Frontal cortex (tissue), 4 donors: ENCODE data around the gene POR. TPM values are rescaled to one million over a fixed set of nuclear protein-coding genes. Genes with fewer than 3 reads are reported as not detected.
A peak's percentile ranks its signal among the peaks of the same experiment; 100 is the strongest.

Experiments
- DNase-seq, 2 donors: peaks; one replicate each; pipeline ENCODE4 v3.0.0; 2012; ENCODE audit warnings: low spot score in 2 of 2
- FAIRE-seq: peaks from 2 replicates; lab custom pipeline; 2012; peaks lifted over from hg19 to GRCh38; lab: Jason Lieb, UNC
- total RNA-seq: library from RNA; depleted of rRNA; stranded (reverse); fragments of >200 nt; gene quantifications from one replicate; pipeline ENCODE4 v1.2.3, GENCODE V29; 2014
- donor health status: control.
- donor health status: control.
- donor health status: control.

Gene POR
- total RNA-seq, 1 donor from 2014 or later = 67.3 TPM

- DNase-seq (peak in 1 of 2 donors; percentile 34), FAIRE-seq (no peak)
These were observed 71.3 kb downstream of the POR start for GRCh38 chr7:75986147-75986781.

- FAIRE-seq = no peak
These were observed 72.3 kb downstream of the POR start for GRCh38 chr7:75987026-75987804.

GRCh38 chr7:75987805-75988567 is 73.0 kb downstream of the POR start:
- no peak for FAIRE-seq
- DNase-seq = no peak

More at GRCh38 chr7:75987026-75987804, 72.3 kb downstream of the POR start:
- no peak for DNase-seq

DNA sequence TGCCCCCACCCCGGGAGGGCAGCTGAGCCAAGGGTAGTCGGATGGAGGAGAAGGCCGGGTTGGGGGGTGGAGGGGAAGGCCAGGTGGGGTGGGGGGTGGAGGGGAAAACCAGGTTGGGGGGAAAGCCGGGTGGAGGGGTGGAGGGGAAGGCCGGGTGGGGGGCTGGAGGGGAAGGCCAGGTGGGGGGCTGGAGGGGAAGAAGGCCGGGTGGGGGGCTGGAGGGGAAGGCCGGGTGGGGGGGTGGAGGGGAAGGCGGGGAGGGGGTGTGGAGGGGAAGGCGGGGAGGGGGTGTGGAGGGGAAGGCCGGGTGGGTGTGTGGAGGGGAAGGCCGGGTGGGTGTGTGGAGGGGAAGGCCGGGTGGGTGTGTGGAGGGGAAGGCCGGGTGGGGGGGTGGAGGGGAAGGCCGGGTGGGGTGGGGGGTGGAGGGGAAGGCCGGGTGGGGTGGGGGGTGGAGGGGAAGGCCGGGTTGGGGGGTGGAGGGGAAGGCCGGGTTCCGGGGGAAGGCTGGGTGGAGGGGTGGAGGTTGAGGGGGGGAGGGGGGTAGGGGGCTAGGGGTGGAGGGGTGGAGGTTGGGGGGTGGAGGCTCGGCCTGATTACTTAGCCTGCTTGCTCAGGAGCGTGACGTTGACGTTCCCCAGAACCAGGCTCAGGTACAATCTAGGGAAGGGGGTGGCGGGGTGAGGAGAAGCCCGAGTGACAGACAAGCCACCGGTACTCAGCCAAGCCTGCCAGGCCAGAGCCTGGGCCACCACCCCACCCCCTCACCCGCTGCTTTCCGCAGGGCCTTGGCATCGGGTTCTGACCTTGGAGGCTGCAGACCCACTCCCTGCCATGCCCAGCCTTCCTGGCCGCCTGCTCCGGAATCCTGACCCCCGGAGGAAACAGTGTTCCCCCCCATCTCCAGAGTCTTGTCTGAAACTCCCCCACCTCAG is 73.9 kb downstream of the POR start:
- no peak for FAIRE-seq
- peak in 1 of 2 donors; percentile 49 for DNase-seq

DNA sequence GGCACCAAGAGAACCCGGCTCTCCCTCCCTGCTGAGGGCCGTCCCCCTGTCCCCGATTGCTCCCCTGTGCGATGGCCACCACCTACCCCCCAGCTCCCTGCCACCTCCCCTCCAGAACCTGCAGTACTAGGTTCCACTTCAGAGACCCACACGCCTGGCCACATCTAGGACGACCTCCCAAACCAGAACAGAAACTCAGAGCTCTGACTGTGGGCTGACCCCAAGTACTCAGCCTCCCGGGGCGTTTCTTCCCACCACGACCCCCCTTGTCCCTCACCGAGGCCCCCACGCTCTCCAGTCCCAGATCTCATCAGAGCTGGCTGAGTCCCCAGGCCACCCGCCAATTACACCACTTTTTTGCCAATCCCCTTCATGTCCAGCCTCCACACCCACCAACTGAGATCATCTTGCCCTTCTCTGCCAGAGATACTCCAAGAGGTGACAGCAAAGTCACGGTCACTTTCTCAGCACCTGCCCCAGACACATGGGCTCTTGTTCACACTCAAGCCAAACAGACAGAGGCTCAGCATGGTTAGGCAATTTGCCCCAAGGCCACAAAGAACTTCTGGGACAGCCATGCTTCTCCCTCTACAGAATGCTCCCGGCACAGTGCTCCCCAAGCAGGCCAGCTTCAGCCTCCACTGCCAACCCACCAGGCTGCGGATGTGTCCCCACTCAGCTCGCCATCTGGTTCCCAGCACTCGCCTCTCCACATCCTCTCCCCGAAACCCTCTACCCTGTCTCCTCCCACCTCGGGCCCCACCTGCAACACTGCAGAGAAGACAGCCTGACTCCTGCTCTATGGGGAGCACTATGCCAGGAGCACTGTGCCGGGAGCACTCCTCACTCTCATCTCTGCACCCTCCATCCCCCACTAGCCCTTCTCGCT is 74.8 kb downstream of the POR start:
- FAIRE-seq = no peak
- no peak for DNase-seq

DNA sequence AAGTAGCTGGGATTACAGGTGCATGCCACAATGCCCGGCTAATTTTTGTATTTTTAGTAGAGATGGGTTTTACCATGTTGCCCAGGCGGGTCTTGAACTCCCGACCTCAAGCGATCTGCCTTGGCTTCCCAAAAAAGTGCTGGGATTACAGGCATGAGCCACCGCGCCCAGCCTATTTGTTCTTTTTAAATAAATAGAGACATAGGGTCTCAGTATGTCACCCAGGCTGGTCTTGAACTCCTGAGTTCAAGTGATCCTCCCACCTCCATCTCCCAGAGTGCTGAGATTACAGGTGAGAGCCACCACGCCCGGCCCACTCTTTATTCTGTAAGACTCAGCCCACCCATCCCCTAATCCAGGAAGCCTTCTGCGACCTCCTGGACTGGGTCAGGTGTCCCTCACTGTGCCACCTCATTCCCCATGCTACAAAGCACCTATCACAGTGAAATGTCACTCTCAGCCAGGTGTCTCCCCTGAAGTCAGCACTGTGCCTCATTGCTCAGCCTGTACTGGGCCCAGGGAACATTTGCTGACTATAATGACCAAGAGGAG is 76.7 kb downstream of the POR start:
- DNase-seq = no peak
- no peak for FAIRE-seq

GRCh38 chr7:75992083-75992755 is 77.3 kb downstream of the POR start:
- no peak for DNase-seq
- no peak for FAIRE-seq

DNA sequence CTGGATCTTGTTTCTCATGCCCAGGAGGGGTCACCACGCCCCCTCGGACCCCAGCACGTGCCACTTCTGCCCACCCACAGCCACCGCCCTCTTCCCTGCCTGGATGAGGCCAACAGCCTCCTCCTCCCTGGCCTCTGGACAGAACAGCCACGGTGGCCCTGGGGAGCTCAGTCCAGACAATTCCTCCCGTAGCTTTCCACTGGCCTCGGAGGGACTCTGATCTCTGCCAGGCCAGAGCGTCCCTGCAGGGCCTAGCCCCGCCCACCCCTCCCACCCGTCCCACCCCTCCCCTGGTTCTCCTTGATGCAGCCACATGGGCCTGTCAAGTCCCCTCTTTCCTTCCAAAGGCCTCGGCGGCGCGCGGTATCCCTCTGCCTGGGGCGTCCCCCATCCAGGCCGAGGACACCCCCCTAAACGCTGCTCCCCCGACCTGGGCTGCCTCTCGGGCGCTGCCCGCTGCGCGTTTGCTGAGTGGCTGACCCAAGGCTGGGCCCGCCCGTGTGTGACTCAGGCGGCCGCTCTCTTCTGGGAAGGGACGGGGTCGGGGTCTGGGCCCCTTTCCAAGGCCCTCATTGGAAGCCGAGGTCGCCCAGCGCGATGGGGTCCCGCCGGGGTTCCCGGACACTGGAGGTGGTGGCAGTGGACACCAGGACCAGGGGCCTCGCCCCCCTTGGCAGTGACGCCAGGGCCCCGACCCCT is 78.9 kb downstream of the POR start:
- DNase-seq = peak; percentile 73 to 84
- FAIRE-seq = no peak

- DNase-seq (peak; percentile 99 to 100), FAIRE-seq (no peak)
These were observed 79.6 kb downstream of the POR start, which contains the start of gene TMEM120A for GRCh38 chr7:75994388-75995051. Gene TMEM120A, minus strand, starts transcription at chr7:75994595. Its CDS starts 25 bp downstream, at chr7:75994570.

DNA sequence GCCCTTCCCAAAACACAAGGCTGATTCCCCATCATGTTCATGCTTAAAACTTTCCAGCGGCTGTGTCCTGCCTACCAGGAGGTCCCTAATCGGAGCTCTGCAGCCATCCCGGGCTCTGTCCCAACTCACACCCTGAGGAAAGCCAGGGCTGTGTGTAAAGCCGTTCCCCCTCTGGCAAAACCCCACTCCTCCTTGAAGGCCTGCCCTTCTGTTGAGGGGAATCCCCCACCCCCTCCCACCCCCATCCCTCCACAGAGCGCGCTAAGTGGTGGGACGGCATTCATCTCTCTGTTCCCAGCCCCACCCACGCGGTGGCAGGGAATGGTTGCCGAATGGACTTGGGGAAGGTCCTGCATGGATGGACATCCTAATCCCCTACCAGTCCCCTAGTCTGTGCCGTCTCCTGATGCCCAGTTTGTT is 80.1 kb downstream of the POR start:
- FAIRE-seq = no peak

GRCh38 chr7:75995996-75996395 is 81.0 kb downstream of the POR start:
- DNase-seq (no peak), FAIRE-seq (no peak)

More for the DNA sequence above, 80.1 kb downstream of the POR start:
- no peak for DNase-seq

DNA sequence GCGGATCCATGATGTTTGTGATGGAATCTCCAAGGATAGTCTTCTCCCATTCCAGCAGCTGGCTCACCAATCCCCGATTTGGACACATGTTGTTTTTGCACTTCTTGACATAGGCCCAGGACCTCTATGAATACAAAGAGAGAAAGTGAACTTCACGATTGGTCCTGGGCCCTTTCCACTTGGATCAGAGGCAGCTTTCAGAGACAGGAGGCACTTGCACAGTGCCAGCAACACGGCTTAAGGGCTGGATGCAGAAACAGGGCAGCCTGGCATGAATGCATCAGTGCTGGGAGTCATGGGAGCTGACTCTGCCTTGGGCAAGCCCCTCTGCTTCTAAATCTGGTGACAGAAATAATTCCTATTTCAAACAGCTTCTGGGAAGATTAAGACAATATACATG is 81.5 kb downstream of the POR start:
- FAIRE-seq (no peak), DNase-seq (peak in 1 of 2 donors; percentile 1)

GRCh38 chr7:75998038-75998437 is 83.1 kb downstream of the POR start:
- DNase-seq (no peak), FAIRE-seq (no peak)

DNA sequence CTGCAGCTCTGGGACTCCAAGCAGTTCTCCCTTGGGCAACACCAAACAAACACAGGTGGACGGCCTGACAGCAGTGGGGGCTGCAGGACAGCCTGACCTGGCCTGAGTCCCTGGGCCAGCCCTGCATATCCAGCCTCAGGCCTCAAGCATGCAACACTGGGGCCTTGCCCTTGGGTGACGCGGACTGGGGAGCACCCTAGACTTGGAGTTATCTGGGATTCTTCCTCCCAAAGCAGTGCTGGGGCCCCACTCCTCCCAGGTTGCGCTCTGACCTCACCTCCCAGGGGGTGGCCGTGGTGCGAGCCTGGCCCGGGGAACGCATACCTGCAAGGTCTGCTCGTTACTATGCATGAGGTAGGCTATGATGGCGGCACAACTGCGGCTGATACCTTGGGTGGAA is 85.6 kb downstream of the POR start:
- no peak for FAIRE-seq
- DNase-seq = no peak

DNA sequence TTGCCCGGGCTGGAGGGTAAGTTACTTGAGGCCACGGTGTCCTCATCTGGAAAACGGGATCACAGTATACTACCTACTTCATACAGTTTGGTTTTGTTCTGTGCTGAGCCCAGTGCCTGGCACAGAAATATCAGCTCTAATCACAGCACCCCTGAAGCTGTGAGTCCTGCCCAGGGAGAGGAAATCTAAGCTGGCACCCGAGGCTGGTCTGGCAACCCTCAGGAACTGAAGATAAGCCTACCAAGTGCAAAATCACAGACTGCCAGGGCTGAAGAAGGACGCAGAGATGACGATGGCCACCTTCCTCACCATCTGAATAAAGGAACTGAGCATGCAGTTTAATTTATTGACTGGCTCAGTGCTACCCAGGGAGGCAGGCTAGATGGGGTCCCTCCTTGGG is 87.2 kb downstream of the POR start:
- FAIRE-seq (no peak), DNase-seq (no peak)

GRCh38 chr7:76002822-76003221 is 87.9 kb downstream of the POR start:
- FAIRE-seq (no peak), DNase-seq (no peak)

GRCh38 chr7:76003351-76003750 is 88.4 kb downstream of the POR start:
- DNase-seq (no peak), FAIRE-seq (no peak)
